Thymus (tissue), 11 donors: ENCODE data around the gene PACRG. TPM values are rescaled to one million over a fixed set of nuclear protein-coding genes. Genes with fewer than 3 reads are reported as not detected.

Experiments
- DNase-seq, 9 donors: peaks; one replicate each; pipeline ENCODE4 v3.0.0-alpha.2; 2013; ENCODE audit warnings: low spot score in 9 of 9, low read depth in 6 of 9, missing footprints in 1 of 9
- H3K27ac ChIP-seq, 2 donors: one replicate each; pipeline ENCODE4 v1.5.1; 2013; ENCODE audit warnings: control low read depth in 1 of 2, low read depth in 1 of 2, low read length in 1 of 2, mild to moderate bottlenecking in 1 of 2, moderate library complexity in 1 of 2
- H3K27me3 ChIP-seq, 2 donors: one replicate each; pipeline ENCODE4 v1.5.1; 2013; ENCODE audit warnings: low read length in 1 of 2; ENCODE audit not compliant: control insufficient read depth in 2 of 2, insufficient read depth in 1 of 2
- H3K36me3 ChIP-seq, 2 donors: one replicate each; pipeline ENCODE4 v1.5.1; 2013; ENCODE audit warnings: low read length in 1 of 2, mild to moderate bottlenecking in 1 of 2, moderate library complexity in 1 of 2; ENCODE audit not compliant: control insufficient read depth in 2 of 2, insufficient read depth in 2 of 2
- H3K4me1 ChIP-seq, 2 donors: one replicate each; pipeline ENCODE4 v1.5.1; 2013; ENCODE audit warnings: low read length in 2 of 2; ENCODE audit not compliant: control insufficient read depth in 2 of 2, insufficient read depth in 2 of 2
- H3K4me3 ChIP-seq, 2 donors: one replicate each; pipeline ENCODE4 v1.5.1; 2013; ENCODE audit warnings: low read length in 2 of 2, control low read depth in 1 of 2, mild to moderate bottlenecking in 1 of 2
- H3K9me3 ChIP-seq, 2 donors: one replicate each; pipeline ENCODE4 v1.5.1; 2013; ENCODE audit warnings: low read length in 1 of 2, mild to moderate bottlenecking in 1 of 2; ENCODE audit not compliant: control insufficient read depth in 2 of 2, insufficient read depth in 1 of 2
- WGBS: extraction: QIAGEN DNeasy Blood & Tissue Kit; methylation state at CpG from one replicate; pipeline ENCODE4 v1.1.7; 2013; 5-methylcytosine and 5-hydroxymethylcytosine counted together
- polyA plus RNA-seq: library from polyadenylated mRNA; stranded (reverse); fragments of 200-250 nt; gene quantifications from one replicate; pipeline ENCODE4 v1.2.3, GENCODE V29; 2013
- total RNA-seq: library from RNA; stranded (reverse); fragments of 120-200 nt; gene quantifications from one replicate; pipeline ENCODE4 v1.2.4, GENCODE V29; 2013
- donor health status: healthy.

The PACRG gene
- total and polyA plus RNA-seq, 2 donors = 0.42 to 0.62 TPM

GRCh38 chr6:162882801-162883481 lies 155.2 kb downstream of the PACRG start:
- Histone ChIP-seq H3K36me3 (no peaks in the 10 kb centered on the region), H3K4me1 (no peaks in the 10 kb centered on the region), H3K4me3 (no peak overlapping the region), H3K27me3 (no peaks in the 10 kb centered on the region), H3K27ac (no peak overlapping the region), H3K9me3 (peaks cover 0 to 7% of the 10 kb centered on the region in 2 donors)
- WGBS = 94% methylated on average over 8 of the region's 8 CpGs
- DNase-seq = no peak

GRCh38 chr6:162887981-162888689 lies 160.4 kb downstream of the PACRG start:
- Histone ChIP-seq H3K36me3 (no peaks in the 10 kb centered on the region), H3K4me1 (no peaks in the 10 kb centered on the region), H3K27me3 (no peaks in the 10 kb centered on the region), H3K27ac (no peak overlapping the region), H3K4me3 (no peak overlapping the region), H3K9me3 (peaks cover 1 to 5% of the 10 kb centered on the region in 2 donors)
- no peak for DNase-seq
- 86% methylated on average over 15 of the region's 15 CpGs for WGBS

- Histone ChIP-seq H3K4me3 (no peak overlapping the region), H3K27me3 (no peaks in the 10 kb centered on the region), H3K36me3 (no peaks in the 10 kb centered on the region), H3K4me1 (no peaks in the 10 kb centered on the region), H3K27ac (no peak overlapping the region), H3K9me3 (peaks cover 2 to 5% of the 10 kb centered on the region in 2 donors)
- DNase-seq = no peak
- WGBS = 79% methylated on average over 1 of the region's 1 CpG
Measured at GRCh38 chr6:162889303-162889702, 161.5 kb downstream of the PACRG start.

- 94% methylated on average over 8 of the region's 8 CpGs for WGBS
- Histone ChIP-seq H3K4me3 (no peak overlapping the region), H3K4me1 (no peaks in the 10 kb centered on the region), H3K27me3 (no peaks in the 10 kb centered on the region), H3K27ac (no peak overlapping the region), H3K36me3 (no peaks in the 10 kb centered on the region), H3K9me3 (peaks cover 0 to 2% of the 10 kb centered on the region in 2 donors)
- DNase-seq = no peak
Measured at GRCh38 chr6:162898011-162898410, 170.2 kb downstream of the PACRG start.

GRCh38 chr6:162899148-162899547 lies 171.4 kb downstream of the PACRG start:
- H3K4me3 ChIP-seq = no peak overlapping the region
- no peaks in the 10 kb centered on the region for H3K36me3 ChIP-seq
- H3K27me3 ChIP-seq = no peaks in the 10 kb centered on the region
- WGBS = 72% methylated on average over 8 of the region's 8 CpGs
- no peaks in the 10 kb centered on the region for H3K4me1 ChIP-seq
- no peaks in the 10 kb centered on the region for H3K9me3 ChIP-seq
- no peak for DNase-seq
- no peak overlapping the region for H3K27ac ChIP-seq

- Histone ChIP-seq H3K4me3 (no peak overlapping the region), H3K36me3 (no peaks in the 10 kb centered on the region), H3K4me1 (no peaks in the 10 kb centered on the region), H3K27me3 (no peaks in the 10 kb centered on the region), H3K9me3 (no peaks in the 10 kb centered on the region), H3K27ac (no peak overlapping the region)
- WGBS = 93% methylated on average over 10 of the region's 10 CpGs
- no peak for DNase-seq
Measured at GRCh38 chr6:162900503-162900902, 172.7 kb downstream of the PACRG start.

GRCh38 chr6:162904069-162904663 lies 176.4 kb downstream of the PACRG start:
- Histone ChIP-seq H3K27me3 (no peaks in the 10 kb centered on the region), H3K9me3 (no peaks in the 10 kb centered on the region), H3K4me3 (no peak overlapping the region), H3K27ac (no peak overlapping the region), H3K36me3 (no peaks in the 10 kb centered on the region), H3K4me1 (no peaks in the 10 kb centered on the region)
- DNase-seq = no peak
- 93% methylated on average over 9 of the region's 9 CpGs for WGBS

GRCh38 chr6:162906479-162906878 lies 178.7 kb downstream of the PACRG start:
- Histone ChIP-seq H3K4me1 (no peaks in the 10 kb centered on the region), H3K9me3 (no peaks in the 10 kb centered on the region), H3K36me3 (no peaks in the 10 kb centered on the region), H3K4me3 (no peak overlapping the region), H3K27me3 (no peaks in the 10 kb centered on the region), H3K27ac (no peak overlapping the region)
- no peak for DNase-seq
- 79% methylated on average over 6 of the region's 6 CpGs for WGBS

GRCh38 chr6:162907876-162908481 lies 180.2 kb downstream of the PACRG start:
- no peak overlapping the region for H3K4me3 ChIP-seq
- no peak overlapping the region for H3K27ac ChIP-seq
- no peaks in the 10 kb centered on the region for H3K36me3 ChIP-seq
- H3K27me3 ChIP-seq = no peaks in the 10 kb centered on the region
- H3K9me3 ChIP-seq = no peaks in the 10 kb centered on the region
- DNase-seq = peak in 4 of 9 donors; percentile 1 to 28 (median 6)
- WGBS = 63% methylated on average over 2 of the region's 2 CpGs
- no peaks in the 10 kb centered on the region for H3K4me1 ChIP-seq
